Aorta (tissue), 5 donors: ENCODE results near the gene ACTR10. TPM values are rescaled to one million over a fixed set of nuclear protein-coding genes. Genes with fewer than 3 reads are reported as not detected.
"Not testable (repeated sequence)": the region's sequence is repeated elsewhere in the genome, so short reads cannot be mapped to it uniquely, and the experiment has no call there.

Source experiments
- ATAC-seq: fragments of 200-7000 bp; cut with Tn5 transposase; one replicate; pipeline ENCODE4 v1.9.1; 2022; ENCODE audit warnings: moderate library complexity; ENCODE audit not compliant: low FRiP score
- DNase-seq, 2 donors: peaks; one replicate each; pipeline ENCODE4 v3.0.0-alpha.2; 2020
- H3K27ac ChIP-seq, 2 donors: one replicate each; pipeline ENCODE4 v1.5.1; 2013; ENCODE audit warnings: low read length in 2 of 2, mild to moderate bottlenecking in 2 of 2, moderate library complexity in 2 of 2, control low read depth in 1 of 2, inconsistent platforms in 1 of 2, low read depth in 1 of 2
- H3K27me3 ChIP-seq, 2 donors: one replicate each; pipeline ENCODE4 v1.6.1; 2013; ENCODE audit warnings: control low read depth in 1 of 2, low read length in 1 of 2, mild to moderate bottlenecking in 1 of 2, moderate library complexity in 1 of 2; ENCODE audit not compliant: insufficient read depth in 2 of 2, control insufficient read depth in 1 of 2
- H3K36me3 ChIP-seq, 2 donors: one replicate each; pipeline ENCODE4 v1.6.1; 2013; ENCODE audit warnings: control low read depth in 1 of 2, low read length in 1 of 2, mild to moderate bottlenecking in 1 of 2; ENCODE audit not compliant: insufficient read depth in 2 of 2, control insufficient read depth in 1 of 2
- H3K4me1 ChIP-seq, 2 donors: one replicate each; pipeline ENCODE4 v1.6.1; 2013; ENCODE audit warnings: low read length in 2 of 2, control low read depth in 1 of 2, mild to moderate bottlenecking in 1 of 2, moderate library complexity in 1 of 2; ENCODE audit not compliant: insufficient read depth in 2 of 2, control insufficient read depth in 1 of 2
- H3K4me3 ChIP-seq, 2 donors: one replicate each; pipeline ENCODE4 v1.5.1; 2013; ENCODE audit warnings: low read length in 2 of 2, control low read depth in 1 of 2, mild to moderate bottlenecking in 1 of 2
- H3K9me3 ChIP-seq: one replicate; pipeline ENCODE4 v1.6.1; 2013; ENCODE audit warnings: mild to moderate bottlenecking, low read length; ENCODE audit not compliant: control insufficient read depth
- WGBS, 2 donors: extraction: QIAGEN DNeasy Blood & Tissue Kit; methylation state at CpG; one replicate each; pipeline ENCODE4 v1.1.7; 2013; 5-methylcytosine and 5-hydroxymethylcytosine counted together
- intact Hi-C, 2 donors: fragments of 100-400 bp; cut with DNase I; formaldehyde crosslinking; loops; one replicate each; pipeline versions ENCODE4 v1.14.2 to v1.15.0; 2022
- polyA plus RNA-seq, 2 donors: library from polyadenylated mRNA; stranded (reverse); fragments of 200-250 nt; gene quantifications; one replicate each; pipeline ENCODE4 v1.2.3, GENCODE V29; 2013
- total RNA-seq, 2 donors: library from RNA; stranded (reverse); fragmentation: NEBNext Ultra II Directional; extraction: Animal tissue kit (Norgen Biotek cat#: 25700); gene quantifications; one replicate each; pipeline ENCODE4 v1.2.1, GENCODE V29; 2021
- donor health status: healthy with polysubstance abuse.
- donor health status: Bipolar disorder and iron deficiency.
- donor health status: DM: no; HTN: no; CAD: no.
- donor health status: DM: no; HTN: no; CAD: no.
- donor health status: DM: yes; HTN: yes; CAD: no.

The ACTR10 gene
- total and polyA plus RNA-seq, 4 donors: 47.3 to 95.6 (median 69.9) TPM

DNA sequence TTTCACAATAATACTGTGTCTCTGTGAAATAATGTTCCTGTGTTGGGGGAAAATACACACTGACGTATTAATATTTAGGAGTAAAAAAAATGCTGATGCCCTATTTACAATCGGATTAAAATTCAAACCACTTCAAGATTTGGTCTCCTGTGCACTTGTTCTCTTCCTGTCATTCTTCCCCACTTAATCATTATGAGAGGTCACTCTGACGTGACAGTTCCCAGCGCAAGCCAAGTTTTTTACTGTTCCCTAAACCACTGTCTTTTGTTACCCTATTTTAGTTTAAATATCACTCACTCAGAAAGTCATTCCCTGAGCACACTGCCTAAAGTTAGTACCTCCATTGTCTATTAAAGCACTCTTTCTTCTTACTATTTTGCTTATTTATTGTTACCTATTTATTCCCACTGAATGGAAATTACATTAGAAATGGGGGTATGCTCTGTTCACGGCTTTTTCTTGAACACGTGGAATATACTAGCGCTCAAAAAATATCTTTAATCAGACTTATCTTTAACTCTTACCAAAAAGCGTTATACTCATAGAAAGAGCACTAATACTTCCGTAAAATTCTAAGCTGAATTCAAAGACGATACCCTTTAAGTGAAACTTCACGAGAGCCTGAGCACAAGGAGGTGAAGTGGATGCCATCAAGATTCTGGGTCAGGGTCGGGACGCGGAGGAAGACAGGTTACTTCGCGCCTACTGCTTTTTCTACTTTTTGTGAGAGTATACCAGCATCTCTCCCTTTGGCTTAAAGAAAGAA lies 44.0 kb downstream of the ACTR10 start:
- no peaks in the 10 kb centered on the region for H3K9me3 ChIP-seq
- ATAC-seq: peak; percentile 48
- no peaks in the 10 kb centered on the region for H3K36me3 ChIP-seq
- intact Hi-C loops: loop anchor here in 1 of 2 donors (2.0 kb wide), 1 partner anchor 55 kb away; the partner anchor contains the start of gene ARID4A
- peak overlapping the region; percentile 57 to 64 for H3K4me3 ChIP-seq
- peaks cover 3 to 7% of the 10 kb centered on the region in 2 donors for H3K4me1 ChIP-seq
- WGBS, 2 donors: 0% methylated on average over 16 of the region's 16 CpGs
- H3K27me3 ChIP-seq: no peaks in the 10 kb centered on the region
- no peak for DNase-seq
- H3K27ac ChIP-seq: peak overlapping the region; percentile 73 to 77

- Histone ChIP-seq H3K27me3 (no peaks in the 10 kb centered on the region), H3K36me3 (no peaks in the 10 kb centered on the region), H3K27ac (peak within 1 kb of the TSS; percentile 83 to 89), H3K4me1 (peaks cover 3 to 7% of the 10 kb centered on the region in 2 donors), H3K4me3 (peak within 1 kb of the TSS; percentile 65 to 98), H3K9me3 (no peaks in the 10 kb centered on the region)
- ATAC-seq (peak; percentile 96), DNase-seq (peak; percentile 99)
- WGBS, 2 donors: 0% methylated on average over 50 of the region's 50 CpGs
- intact Hi-C loops: loop anchor here (2.0 to 5.0 kb wide), 2 partner anchors 53 to 54 kb away; partner anchors contain the start of gene ARID4A (in 2 of the 2)
These were observed 44.8 kb downstream of the ACTR10 start, which contains the start of gene PSMA3 for GRCh38 chr14:58244556-58245387. PSMA3 (plus strand) TSS chr14:58244843; CDS start chr14:58244921, 78 bp downstream.

DNA sequence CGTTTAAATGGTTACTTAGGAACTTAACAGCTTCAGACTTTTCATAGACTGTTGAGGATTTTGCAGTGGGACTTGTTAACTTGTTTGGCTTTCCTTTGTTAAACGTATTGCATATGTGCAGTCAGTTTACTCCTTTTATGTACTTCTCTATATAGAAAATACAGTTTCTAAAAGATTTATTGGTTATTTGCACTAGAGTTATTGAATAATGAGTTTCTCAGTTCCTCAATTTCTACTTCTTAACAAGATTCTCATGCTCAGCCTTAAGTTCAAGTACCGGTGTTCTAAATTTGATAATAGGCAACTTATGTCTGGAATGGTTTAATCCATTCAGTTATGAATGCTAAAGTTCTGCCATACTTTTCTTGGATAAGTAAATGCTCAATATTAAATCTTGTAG lies 45.6 kb downstream of the ACTR10 start:
- DNase-seq (no peak), ATAC-seq (no peak)
- Histone ChIP-seq H3K4me3 (peak overlapping the region; percentile 65 to 98), H3K27me3 (no peaks in the 10 kb centered on the region), H3K9me3 (no peaks in the 10 kb centered on the region), H3K27ac (no peak overlapping the region), H3K4me1 (peaks cover 3 to 7% of the 10 kb centered on the region in 2 donors), H3K36me3 (no peaks in the 10 kb centered on the region)
- 5 to 6% methylated on average over 3 of the region's 3 CpGs for WGBS, 2 donors
- intact Hi-C loops: loop anchor here (2.0 to 5.0 kb wide), 2 partner anchors 52 to 53 kb away; partner anchors contain the start of gene ARID4A (in 2 of the 2)

DNA sequence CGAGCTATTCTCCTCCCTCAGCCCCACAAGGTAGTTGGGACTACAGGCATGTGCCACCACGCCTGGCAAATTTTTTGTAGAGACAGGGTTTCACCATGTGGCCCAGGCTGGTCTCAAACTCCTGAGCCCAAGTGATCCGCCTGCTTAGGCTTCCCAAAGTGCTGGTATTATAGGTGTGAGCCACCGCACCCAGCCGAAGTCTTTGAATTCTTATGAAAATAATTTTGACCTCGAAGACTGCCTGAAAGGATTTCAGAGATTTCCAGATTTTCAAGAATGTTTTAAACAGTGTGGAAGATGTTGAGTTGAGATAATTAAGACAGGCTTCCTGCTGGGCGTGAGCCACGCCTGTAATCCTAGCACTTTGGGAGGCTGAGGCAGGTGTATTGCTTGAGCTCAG lies 49.7 kb downstream of the ACTR10 start:
- intact Hi-C loops: loop anchor here in 1 of 2 donors (5.0 kb wide), 1 partner anchor 48 kb away; the partner anchor contains the start of gene ARID4A
- WGBS, 2 donors: 92 to 93% methylated on average over 8 of the region's 8 CpGs
- no peak overlapping the region for H3K27ac ChIP-seq
- H3K4me3 ChIP-seq: no peak overlapping the region
- ATAC-seq (no peak), DNase-seq (no peak)
- H3K36me3 ChIP-seq: peaks cover 0 to 6% of the 10 kb centered on the region in 2 donors
- no peaks in the 10 kb centered on the region for H3K27me3 ChIP-seq
- H3K4me1 ChIP-seq: peaks cover 3 to 7% of the 10 kb centered on the region in 2 donors
- H3K9me3 ChIP-seq: no peaks in the 10 kb centered on the region

GRCh38 chr14:58258156-58258555 lies 58.2 kb downstream of the ACTR10 start:
- no peaks in the 10 kb centered on the region for H3K27me3 ChIP-seq
- H3K4me1 ChIP-seq: no peaks in the 10 kb centered on the region
- no peak for ATAC-seq
- no peaks in the 10 kb centered on the region for H3K9me3 ChIP-seq
- H3K4me3 ChIP-seq: no peak overlapping the region
- intact Hi-C loops: no loop called here
- 96 to 97% methylated on average over 4 of the region's 4 CpGs for WGBS, 2 donors
- H3K27ac ChIP-seq: no peak overlapping the region
- peaks cover 0 to 5% of the 10 kb centered on the region in 2 donors for H3K36me3 ChIP-seq
- no peak for DNase-seq

GRCh38 chr14:58262005-58262404 lies 62.1 kb downstream of the ACTR10 start:
- H3K27me3 ChIP-seq, H3K27ac ChIP-seq, H3K9me3 ChIP-seq, DNase-seq, H3K4me1 ChIP-seq, ATAC-seq, H3K36me3 ChIP-seq, intact Hi-C loops, H3K4me3 ChIP-seq: not testable (repeated sequence)
- WGBS, 2 donors: 94% methylated on average over 10 of the region's 10 CpGs

- peaks cover 2 to 5% of the 10 kb centered on the region in 2 donors for H3K36me3 ChIP-seq
- no peaks in the 10 kb centered on the region for H3K27me3 ChIP-seq
- intact Hi-C loops: no loop called here
- H3K27ac ChIP-seq: no peak overlapping the region
- H3K4me3 ChIP-seq: no peak overlapping the region
- H3K4me1 ChIP-seq: no peaks in the 10 kb centered on the region
- no peaks in the 10 kb centered on the region for H3K9me3 ChIP-seq
- DNase-seq (no peak), ATAC-seq (no peak)
These were observed 65.5 kb downstream of the ACTR10 start for GRCh38 chr14:58265401-58265800.

DNA sequence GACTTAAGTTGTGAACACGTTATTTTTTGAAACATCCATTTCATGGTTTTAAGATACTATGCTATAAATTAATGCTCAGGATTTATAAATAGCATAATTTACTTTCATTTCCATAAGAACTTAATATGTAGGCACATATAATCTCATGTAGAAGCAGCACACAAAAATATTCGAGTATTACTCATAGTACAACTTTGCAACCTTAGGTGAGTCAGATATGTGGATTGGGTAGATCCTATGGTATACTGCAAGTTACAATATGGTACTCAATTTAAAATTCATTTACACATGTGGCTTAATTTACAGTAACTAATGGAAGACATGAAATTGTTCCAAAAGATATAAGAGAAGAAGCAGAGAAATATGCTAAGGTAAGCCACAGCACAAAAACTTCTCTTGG lies 70.7 kb downstream of the ACTR10 start:
- intact Hi-C loops: no loop called here
- WGBS, 2 donors: 81 to 82% methylated on average over 2 of the region's 2 CpGs

More for the DNA sequence above, 70.7 kb downstream of the ACTR10 start:
- H3K4me3 ChIP-seq: no peak overlapping the region
- H3K27ac ChIP-seq: no peak overlapping the region
- H3K9me3 ChIP-seq: no peaks in the 10 kb centered on the region
- no peaks in the 10 kb centered on the region for H3K27me3 ChIP-seq
- peaks cover 0 to 2% of the 10 kb centered on the region in 2 donors for H3K4me1 ChIP-seq
- H3K36me3 ChIP-seq: no peaks in the 10 kb centered on the region
- no peak for DNase-seq
- ATAC-seq: no peak
